ENCODE results near the gene MTERF4.

Gene MTERF4

DNA sequence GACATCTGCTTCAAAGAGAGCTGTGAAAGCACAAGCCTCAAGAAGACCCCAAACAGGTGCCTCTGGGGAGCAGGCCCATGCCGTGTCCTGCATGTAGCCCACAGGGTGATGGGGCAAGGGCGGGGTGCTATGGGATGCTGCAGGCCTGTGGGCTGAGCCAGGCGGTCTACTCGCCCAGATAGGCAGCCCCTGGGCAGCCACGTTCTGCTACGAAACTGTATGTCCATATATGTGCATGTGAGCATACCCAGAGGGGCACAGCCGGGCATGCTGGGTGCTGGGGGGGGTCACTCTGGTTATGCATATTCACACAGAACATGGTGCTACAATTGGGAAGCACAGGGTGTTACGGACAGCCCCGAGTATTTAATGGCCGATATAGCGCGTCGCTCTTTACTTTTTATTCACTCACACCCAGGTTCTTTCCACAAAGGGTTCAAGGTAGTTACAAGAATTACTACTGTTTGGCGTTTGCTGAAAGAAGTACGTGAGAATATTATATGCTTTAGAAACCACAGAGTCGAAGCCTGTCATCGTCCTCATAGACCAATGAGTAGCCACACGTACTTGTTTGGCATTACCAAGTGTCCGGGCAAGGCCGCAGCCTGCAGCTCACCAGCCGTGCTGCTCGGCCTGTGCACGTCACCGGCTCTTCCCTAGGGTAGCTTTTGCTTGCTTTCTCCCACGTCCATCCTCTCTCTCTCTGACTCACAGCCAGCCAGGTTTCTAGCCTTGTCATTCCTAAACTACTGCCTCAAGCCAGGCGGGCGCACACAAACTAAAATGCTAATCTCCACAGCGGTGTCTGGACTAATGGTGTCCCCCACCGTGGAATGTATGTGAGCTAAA is 14.4 kb downstream of the MTERF4 start:
- no peak for DNase-seq

DNA sequence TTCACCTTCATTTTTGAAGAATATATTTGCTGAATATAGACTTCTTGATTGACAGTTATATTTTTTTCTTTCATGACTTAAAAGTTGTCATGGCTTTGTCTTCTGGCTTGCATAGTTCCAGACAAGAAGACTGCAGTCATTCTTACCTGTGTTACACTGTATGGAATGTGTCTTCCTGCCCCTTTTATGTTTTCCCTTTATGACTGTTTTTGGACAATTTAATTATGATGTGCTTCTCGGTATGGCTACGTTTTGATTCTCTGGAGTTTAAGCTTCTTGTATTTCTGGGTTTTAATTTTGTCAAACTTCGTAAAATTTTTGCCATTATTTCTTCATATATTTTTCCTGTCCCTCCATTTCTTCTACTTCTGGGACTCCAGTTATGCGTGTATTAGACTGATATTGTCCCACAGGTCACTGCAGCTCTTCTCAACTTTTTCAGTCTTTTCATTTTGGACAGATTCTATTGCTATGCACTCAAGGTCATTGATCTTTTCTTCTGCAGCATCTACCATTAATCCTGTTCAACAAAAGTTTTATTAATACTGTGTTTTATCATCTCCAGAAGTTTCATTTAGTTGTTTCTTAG is 17.1 kb downstream of the MTERF4 start:
- DNase-seq: no peak

DNA sequence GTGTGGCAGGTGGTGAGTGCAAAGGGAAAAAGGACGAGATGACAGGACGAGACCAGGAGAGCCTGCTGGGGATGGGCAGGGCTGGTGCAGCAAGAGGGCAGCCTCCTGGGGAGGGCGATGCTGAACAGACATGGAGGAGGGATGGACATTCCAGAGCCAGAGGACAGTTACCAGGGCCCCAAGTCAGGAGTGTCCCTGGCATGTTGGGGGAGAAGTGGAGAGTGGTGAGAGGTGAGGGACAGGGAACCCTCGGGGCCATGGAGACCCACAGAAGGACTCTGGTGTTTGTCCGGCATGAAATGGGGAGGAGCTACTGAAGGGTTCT is 19.0 kb downstream of the MTERF4 start:
- no peak for DNase-seq

DNA sequence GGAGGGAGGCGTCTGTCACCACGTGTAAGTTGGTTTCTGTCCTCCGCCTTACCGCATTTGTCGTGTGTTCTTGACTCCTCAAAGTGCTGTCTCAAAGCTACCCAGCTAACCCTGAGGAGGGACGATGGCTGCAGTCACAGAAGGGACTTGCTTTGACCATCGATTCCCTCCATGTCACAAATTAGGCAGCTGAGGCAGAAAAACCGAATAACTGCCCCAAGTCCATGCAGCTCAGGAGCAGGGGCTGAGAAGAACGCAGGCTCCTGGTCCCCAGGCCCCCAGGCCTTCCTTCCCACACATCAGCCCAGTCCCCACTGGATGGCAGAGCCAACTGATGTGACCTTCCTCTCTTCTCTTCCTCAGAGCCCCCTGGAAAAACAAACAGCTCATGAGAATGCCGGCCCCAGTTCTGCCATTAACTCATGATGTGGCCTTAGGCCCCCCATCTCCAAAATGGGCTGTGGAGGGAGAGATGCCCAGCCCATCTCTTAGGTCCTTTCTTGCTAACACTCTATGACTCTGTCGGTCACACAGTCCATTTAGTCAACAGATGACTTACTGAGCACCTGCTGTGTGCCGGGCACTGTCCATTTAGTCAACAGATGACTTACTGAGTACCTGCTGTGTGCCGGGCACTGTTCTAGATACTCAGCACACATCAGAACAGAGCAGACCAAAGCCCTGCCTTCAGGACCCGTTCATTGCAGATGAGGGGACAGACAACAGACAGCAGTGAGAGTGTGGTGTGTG is 19.6 kb downstream of the MTERF4 start:
- no peak for DNase-seq

DNA sequence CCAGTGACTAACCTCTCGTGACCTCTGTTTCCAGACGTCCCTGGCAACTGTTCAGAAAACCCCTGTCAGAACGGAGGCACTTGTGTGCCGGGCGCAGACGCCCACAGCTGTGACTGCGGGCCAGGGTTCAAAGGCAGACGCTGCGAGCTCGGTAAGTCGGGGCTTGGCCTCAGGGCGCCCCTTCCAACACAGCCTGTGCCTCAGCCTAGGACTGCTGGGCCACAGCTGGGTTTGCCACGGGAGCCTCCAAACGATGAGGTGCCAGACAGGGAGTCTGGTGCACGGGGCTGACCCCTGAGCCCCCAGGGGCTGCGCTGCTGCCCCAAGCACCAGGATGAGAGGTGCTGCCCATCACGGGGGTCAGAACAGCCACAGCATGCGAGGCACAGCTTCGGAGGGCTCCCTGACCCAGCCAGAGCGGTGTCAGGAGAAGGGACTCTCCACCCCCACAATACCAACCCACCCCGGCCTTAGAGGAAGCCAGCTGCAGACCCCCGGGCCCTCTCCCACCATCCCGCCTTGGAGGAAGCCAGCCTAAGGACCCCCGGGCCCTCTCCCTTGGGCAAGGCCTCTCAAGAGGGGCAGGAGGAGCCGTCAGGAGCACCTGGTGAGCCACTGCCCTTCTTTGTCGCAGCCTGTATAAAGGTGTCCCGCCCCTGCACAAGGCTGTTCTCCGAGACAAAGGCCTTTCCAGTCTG is 20.3 kb downstream of the MTERF4 start:
- no peak for DNase-seq

DNA sequence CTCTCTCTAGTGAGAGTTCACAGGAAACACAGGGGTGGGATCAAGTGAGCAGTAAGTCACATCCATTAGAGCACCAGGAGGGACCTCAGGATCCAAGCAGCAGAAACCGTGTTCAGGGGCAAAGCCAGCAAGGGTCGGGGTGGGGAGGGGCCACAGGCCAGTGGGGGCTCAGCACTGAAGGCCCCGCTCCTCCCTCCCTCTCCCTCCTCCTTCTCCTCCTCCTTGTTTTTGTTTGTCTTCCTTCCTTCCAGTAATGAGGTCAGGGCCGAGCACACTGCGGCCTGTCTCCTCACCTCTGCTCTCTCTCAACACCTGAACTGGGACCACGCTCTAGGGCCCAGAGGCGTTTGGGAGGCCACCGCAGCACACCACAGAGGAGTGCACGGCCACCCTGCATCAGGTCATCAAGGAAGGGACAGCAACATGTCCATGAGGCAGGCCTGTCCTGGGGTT is 20.9 kb downstream of the MTERF4 start:
- no peak for DNase-seq

DNA sequence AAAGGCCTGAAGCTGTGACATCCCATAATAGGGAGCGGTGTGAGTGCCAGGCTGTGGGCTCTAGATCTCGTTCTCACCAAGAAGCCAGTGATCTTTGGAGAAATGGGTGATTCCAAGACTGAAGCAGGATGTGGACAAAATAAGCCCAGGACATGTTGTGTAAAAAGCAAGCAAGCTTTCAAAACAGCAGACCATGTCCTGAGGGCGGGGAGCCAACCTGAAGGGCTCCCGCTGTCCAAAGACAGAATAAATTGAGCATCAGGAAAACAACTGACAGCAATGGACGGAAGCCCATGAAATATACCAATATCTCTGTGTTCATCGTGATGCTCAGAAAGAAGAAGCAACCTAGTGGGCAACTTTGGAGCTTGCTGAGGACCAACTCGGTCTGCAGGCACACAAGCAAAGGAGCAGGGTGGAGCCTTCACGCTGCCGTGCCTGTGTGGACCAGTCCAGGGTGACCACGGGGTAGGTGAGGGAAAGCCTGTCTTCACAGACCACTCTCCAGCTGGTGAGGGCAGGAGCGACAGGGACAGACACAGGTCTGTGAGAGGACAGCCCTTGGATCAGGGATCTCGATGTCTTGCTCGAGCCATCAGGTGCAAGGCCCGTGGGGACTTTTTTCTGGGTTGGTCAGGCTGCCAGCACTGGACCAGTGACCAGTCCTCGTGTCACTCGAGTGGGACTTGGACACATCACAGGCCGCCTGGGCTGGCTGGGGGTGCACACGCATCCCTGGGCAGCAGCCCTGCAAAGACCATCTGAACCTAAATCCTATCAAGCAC is 21.5 kb downstream of the MTERF4 start:
- no peak for DNase-seq

DNA sequence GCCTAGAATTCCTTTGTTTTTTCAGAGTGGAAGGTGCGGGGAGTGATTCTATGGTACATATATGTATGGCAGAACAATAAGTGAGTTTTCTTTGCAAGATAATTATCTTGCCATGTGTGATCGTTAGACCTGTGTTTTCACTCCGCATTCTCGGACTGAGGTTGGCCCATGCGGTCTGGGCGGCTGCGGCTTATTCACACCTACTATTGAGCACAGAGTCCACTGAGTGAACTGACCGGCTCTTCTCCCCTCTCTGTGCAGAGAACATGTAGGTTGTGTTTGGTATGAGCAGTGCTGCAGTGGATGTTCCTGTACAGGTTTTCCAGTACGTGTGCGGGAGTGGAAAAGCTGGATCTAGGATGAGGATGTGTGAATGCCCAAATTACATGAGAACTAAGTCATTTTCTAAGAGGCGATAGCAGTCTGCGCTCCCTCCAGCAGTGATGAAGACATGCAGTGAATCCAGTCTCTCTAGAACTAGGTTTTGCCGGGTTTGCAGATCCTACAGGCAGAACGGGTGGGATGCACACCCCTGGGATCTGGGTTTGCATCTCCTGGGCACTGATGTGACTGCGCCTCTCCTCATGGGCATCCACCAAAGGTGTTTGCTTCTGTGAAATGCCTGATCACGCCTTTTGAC is 27.1 kb downstream of the MTERF4 start:
- DNase-seq: no peak

DNA sequence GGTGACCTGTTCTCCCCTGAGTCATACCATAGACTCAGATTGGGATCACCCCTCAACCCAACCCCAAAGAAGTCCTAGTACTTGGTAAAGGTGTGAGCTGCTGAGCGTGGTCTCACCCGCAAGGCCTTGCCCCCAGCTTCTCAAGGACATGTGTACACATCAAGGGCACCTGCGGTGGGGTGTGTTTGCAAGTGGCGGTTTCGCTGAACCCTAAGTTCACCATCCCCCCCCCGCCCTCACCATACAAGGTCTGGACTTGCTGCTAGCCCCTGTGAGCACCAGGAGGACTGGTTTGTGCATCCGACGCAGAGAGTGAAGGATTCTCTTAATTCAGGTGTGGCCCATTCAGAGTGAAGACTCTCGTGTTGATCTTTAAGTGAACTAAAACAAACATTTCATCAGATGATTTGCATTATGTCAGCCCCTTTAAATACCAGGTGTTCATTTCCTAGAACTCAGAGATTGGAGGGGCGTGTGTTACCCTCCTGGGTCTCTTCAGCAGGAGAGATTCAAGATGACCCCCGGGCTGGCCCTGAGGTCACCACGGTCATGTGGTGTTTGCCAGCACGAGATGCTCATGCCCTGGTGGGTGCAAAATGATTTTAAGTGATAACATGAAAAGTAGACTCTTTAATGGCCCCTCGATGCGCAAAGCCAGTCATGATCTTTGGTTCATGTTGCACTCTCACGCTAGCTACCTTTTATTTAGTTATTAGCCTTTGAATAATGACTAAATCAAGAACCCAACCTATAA is 27.8 kb downstream of the MTERF4 start:
- no peak for DNase-seq

DNA sequence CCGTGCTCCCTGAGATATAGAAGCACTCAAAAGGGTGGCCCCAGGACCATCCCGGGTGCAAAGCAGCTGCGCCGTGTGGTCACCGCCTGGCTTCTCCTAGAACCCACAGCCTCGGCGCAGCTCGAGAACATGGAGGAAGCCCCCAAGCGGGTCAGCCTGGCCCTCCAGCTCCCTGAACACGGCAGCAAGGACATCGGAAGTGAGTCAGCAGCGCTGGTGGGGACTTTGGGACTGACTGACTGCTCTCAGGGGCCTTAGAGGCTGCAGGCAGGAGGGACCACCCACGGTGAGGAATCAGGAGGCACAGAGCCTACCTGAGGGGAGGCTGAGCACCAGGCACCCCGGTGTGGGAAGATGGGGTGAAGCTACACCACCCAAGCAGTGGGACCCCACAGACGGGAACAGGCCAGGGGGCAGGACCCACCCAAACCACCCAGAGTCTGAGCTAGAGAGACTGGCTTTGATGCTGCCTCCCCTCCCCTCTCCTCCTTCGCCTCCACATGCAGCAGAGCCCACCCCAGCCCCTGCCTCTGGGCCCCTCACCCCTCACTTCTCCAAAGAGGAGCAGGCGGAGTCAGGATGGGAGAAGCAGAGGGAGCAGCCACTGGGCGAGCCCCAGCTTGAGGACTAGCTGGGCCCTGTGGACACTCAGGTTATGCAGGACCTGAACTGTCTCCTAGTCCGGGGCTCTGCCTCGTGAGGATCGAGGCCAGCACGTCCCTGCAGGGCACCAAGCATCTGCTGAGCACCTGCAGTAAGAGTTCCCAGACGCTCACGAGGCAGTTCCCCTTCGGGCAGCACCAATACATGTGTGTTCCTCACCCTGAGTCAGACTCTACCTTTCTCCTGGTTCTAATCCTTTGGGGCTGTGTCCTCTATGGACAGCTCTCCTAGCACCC is 28.7 kb downstream of the MTERF4 start:
- DNase-seq: no peak

DNA sequence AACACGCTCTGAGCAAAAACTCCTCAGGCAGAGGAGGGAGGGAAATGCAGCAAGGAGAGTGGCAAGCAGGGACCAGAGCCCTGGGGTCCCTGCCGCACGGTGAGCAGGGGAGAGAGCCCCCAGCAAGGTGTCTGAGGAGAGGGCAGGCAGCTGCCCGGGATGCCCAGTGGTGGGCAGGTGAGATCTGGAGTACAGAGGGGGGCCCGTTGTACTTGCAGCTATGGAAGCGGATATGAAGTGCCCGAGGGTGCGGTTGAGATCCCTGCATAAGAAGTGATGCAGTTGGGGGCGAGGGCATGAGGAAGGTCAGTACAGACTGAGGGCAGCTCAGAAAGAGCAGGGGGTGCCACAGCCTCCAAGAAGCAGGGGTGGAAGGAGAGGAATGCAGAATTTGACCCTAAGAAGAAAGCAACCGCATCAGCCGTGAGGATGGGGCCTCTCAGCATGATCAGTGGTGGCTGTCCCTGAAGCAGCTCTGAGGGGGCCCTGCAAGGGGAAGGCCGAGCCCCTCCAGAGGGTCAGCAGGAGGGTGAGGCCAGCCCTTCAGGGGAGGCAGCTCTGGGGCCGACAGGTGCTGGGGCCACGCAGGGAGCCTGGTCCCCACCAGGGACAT is 29.4 kb downstream of the MTERF4 start:
- no peak for DNase-seq

DNA sequence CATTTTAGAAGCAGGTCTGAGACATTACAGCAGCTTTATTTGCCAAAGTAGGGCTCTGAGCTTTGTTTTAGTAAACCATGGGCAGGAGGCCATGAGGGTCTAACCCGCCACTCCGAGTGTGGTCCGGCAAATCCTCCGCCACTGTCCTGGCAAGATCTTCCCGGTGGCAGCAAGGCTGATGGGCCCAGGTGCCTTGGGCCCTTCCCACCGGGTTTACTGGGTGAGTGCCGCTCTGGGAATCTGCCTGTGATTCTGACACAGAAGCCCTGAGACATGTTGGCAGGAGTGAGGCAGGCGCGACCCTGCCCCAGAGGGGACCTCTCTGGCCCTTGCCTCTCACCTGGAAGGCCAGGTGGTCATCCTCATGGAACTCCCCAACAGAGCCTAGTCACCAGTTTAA is 29.9 kb downstream of the MTERF4 start:
- DNase-seq: no peak

DNA sequence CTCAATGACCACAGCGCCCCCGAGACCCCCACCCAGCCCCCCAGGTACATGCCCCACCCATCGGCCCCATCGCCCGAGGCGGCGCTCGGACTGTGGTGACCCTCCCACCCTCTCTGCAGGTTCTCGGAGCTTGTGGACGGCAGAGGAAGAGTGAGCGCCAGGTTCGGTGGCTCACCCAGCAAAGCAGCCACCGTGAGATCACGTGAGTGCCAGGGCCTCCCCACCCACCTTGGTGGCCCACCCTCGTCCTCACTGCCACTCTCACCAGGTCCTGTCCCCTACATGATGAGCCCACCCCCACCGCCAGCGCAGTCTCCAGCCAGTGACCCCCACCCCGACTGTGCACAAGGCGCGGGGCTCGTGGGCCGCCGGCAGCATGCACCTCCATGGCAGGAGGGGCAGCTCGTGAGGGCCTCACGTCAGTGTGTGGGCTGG is 30.4 kb downstream of the MTERF4 start:
- no peak for DNase-seq

DNA sequence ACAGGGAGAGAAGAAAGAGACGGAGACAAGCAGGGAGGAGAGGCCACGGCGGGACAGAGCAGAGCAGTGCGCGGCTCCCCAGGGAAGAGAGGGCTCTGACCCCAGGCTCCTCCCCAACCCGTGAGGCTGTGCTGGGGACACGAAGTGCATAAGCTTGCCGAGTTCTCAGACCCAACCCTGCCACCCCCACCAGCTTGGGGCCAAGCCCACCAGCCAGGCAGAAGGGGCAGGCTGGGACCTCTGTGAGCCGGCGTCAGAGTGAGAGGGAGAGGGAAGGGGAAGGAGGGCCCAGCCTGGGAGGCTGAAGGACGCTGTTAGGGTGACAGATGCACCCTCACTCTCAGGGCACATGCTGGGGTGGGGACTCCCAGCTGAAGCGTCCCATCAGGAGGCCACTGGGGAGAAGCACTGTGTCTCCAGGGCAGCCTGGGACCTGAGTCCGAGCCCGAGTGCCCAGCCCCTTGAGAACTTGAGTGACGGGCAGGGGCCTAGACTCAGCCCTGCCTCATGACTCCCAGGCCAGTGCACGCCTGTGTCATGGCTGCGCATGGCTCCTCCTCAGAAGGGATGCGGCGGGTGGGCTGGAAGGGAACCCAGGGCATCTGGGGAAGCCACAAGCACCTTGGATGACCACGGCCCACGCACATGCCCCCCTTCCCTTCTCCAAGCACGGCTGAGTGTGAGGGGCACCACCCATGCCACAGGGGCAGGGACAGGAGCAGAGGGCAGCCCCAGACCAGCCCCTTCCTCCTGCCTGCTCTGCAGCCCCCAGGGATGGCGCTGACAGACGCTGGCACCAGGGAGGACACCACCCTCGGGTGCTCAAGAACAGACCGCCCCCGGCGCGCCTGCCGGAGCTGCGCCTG is 31.0 kb downstream of the MTERF4 start:
- no peak for DNase-seq

DNA sequence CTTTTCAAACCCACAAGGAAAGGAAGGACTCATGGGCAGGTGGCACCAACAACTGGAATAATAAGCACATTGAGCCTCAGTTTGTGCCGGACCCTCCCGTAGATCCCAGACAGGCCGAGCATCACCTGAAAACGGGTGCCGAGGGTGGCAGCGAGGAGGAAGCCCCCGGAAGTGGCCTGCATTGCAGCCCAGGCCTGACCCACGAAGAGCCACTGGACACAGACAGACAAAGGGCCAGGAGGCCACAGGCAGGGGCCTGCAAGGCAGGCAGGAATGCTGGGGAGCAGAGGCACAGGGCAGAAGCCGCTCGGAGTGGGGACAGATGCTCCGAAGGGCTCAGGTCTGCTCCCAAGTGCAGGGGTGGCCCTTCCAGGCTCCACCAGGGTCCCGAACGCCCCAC is 31.7 kb downstream of the MTERF4 start:
- DNase-seq: no peak

DNA sequence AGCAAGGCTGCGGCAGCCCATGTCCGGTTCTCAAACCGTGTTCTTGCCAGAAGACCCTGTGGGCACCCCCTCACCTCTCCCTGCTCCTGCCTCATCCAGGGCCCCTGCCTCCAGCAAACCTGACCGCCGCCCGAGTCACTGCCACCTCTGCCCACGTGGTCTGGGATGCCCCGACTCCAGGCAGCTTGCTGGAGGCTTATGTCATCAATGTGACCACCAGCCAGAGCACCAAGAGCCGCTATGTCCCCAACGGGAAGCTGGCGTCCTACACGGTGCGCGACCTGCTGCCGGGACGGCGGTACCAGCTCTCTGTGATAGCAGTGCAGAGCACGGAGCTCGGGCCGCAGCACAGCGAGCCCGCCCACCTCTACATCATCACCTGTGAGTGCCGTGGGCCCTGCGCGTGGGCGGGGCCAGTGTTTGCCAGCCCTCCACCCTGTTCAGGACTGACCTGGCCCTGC is 32.2 kb downstream of the MTERF4 start:
- DNase-seq: no peak

DNA sequence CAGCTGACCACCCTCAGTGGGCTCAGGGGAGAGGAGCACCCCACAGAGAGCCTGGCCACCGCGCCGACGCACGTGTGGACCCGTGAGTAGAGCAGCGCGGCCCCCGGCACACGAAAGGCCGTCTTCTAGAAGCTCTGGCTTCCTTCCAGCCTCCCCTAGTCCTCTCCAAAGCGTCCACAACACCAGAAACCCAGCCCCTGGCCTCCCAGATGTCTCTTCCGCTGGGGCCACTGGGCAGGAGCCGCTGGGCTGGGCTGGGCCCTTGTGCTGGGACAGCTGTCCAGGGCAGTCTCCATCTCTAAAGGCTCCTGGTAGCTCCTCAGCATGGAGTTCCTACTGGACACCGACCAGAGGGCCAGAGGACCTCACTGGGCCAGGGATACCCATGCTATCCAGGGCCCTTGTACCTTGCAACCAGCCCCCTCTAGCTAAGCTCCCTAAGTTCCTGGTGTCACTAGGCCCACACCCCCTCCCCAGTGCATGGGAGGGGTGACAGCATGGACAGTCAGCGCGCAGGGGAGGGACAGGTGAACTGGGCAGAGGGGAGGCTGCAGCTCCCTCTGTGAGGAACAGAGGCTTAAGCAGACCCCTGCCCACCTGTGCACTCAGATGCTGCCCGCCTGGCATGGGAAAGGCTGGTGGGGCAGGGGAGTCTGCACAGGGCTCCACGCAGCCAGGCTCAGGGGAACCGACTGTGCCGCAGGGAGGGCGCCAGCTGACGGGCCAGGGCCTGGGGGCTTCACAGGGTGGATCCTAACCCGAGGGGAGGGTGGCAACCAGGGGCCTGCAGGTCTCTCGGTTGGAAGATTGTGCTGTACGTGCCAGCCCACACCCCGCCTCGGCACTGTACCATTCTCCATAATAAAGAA is 32.9 kb downstream of the MTERF4 start:
- DNase-seq: no peak
